HG03039 (cell line): ENCODE data around the gene HDAC9.

Source experiments
- ATAC-seq: cut with Tn5 transposase; IDR thresholded peaks from one replicate; pipeline ENCODE4 v1.9.1; 2021; ENCODE audit warnings: mild to moderate bottlenecking, moderate library complexity; ENCODE audit not compliant: unreplicated experiment

Gene HDAC9

DNA sequence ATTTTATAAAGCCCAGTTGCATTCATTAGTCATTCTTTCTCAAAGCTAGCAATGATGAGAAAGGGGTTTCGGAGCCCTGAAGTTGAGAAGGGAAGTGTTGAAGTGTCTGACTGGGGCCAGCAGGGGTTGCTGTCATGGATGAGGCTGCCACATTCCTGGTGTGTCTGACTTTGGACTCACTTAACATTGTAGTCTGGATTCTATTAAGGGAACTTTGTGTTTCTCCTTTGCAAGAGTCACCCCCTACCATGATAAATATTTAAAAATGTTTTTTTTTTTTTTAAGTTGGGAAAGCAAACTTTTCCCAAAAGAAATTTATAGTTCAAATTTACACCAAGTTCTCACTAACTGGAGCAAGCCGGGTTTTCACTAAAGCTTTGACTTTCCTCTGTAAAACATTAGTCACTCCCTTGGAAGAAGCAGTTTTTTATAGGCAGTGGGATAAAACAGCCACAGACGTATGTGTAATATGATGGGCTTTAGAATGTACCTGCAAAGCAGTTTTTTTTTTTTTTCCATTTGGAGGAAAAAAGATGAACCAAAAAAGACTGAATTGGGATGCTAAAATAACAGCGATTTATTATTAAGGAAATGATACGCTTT, 378.3 kb downstream of the HDAC9 start:
- no peak for ATAC-seq

DNA sequence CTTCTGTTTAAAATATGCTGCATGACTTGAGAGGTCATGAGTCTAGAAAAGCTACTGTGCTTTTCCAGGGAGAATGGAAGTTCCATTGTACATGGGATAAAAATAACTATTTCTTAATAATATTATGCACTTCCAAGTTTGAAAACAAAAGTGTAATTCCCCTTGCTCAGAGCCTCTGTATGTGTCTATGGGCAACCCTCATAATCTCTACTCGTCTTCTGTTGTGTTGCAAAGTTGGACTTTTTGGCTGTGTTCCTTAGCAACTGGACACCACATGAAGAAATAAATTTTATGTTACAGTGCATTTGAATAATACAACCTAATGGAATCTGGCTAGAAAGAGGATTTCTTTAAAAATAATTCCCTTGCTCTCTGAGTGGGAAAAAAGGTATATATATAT, 379.3 kb downstream of the HDAC9 start:
- ATAC-seq = no peak

DNA sequence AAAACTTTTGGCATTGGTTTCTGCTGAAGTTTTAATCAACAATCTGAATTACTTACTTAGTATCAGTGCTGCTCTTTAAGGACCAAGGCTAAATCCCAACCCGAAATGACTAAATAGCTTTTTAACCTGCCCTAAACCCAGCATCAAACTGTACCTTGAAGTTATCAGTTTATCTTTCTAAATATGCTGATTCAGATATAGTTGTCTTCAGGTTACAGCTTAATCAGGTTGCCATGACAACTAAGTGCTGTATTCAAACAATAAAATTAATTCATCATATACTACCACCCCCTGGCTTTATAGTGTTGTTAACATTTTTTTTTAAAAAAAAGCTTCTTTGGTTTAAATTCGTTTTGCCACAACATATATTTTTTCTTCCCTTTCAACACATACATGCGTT, 382.3 kb downstream of the HDAC9 start:
- ATAC-seq = no peak

DNA sequence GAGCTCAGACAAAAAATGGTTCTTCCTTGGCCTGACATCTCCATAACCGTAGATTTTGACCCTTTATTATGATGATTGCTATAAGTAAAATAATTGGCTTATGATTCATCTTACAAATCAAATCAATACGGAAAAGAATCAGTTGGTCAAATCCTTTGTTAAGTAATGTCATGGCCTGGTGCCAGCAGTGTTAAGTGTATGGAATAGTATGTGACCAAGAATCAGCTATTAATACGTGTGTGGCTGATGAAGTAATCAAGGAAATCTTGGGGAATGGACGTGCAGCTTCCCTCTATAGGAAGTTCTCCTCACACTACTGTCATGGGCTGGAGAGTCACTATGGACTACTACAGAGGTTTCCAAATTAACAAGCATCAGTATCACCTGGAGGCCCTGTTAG, 391.3 kb downstream of the HDAC9 start:
- ATAC-seq = no peak

DNA sequence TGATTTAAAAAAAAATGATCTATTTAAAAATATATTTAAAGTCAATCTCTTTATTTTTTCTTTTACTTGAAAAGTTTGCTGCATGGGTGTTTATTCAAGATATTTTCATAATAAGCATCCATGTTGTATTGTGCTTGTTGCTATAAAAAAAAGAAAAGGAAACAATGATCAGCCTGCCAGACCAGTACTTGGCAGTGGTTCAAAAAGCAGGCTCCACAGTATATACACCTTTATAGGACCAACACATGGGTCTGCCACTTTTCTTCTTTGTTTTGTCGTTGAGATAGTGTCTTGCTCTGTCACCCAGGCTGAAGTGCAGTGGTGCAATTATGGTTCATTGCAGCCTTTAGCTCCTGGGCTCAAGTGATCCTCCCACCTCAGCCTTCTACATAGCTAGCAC, 393.9 kb downstream of the HDAC9 start:
- ATAC-seq = no peak

DNA sequence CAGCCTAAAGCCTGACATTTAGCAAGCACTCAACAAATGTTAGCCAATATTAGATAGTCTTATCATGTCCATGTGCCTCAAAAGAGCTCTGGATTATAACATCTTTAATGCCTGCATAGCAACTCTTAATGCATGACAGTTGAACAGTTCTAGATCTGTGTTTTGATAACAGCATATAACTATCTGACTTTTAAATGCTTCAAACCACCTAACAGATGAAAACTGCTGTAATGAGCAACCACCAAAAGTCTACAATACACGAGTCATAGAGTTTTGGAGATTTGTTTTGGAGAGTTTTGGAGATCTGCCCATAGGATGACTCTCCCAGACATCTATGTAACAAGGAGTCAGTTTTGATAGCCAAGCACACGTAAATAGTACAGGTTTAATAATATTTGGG, 394.6 kb downstream of the HDAC9 start:
- no peak for ATAC-seq

DNA sequence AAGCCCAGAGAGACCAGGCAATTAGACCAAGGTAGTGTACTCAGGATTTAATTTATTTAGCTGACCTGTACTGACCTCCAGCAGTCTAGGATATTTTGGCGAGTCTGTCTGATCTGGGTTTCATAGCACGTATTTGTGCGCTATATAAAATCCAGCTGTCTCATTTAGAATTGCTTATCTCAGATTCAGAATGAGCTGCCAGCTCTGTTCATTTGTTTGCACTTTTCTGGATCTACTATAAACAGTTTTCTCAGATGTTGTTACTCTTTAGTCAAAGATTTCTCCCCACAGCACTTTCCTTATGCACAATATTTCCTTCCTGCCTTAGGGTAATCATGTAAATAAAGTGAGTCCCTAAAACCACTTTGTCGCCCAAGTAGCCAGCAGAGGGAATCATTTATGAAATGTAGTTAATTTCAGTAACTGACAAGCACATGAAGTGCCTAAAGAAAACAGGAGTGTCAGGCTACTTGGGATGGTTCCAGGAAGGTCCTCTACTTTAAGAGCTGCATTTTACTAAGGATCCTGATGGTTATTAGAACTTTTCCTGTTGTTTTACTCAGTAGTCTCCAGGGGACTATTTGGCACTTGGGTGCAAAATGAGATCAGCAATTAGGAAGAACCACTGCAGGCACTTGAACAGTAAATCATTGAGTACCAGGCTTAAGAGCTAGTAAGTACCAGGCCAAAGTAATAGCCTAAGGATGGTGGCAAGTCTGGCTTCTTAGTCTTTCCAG, 395.5 kb downstream of the HDAC9 start:
- no peak for ATAC-seq

DNA sequence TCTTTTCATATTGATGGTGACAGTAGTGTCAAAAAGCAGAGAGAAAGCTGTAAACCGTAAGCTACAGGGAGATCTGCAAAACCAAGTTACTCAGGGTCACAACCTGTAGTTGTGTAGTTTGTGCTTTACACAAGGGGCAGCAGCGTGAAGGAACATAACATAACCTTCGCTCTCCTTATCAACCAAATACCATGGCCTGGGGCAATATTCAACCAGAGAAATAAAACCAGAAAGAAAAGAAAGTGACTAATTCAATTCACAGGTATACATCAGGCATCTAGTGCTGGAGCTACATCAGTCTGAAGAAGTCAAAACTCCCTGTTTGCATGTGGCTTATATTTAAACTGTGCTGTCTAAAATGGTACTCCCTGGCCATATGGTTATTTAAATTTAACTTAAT, 397.6 kb downstream of the HDAC9 start:
- no peak for ATAC-seq

DNA sequence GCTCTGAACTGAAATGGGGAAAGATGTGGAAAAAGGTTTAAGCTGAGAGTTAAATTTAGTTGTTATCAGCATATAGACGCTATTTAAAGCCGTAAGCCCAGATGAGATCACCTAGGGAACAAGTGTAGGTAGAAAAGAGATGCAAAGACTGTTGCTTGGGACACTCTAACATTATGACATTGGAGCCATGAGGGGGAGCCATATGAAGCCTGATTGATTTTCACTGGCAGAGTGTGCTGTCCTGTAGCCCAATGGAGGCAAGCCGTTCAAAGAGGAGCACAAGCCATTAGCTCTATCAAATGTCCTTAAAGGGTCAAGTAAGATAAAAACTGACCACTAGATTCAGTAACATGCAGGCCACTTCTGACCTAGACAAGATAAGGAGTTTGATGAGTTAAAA, 398.6 kb downstream of the HDAC9 start:
- no peak for ATAC-seq

DNA sequence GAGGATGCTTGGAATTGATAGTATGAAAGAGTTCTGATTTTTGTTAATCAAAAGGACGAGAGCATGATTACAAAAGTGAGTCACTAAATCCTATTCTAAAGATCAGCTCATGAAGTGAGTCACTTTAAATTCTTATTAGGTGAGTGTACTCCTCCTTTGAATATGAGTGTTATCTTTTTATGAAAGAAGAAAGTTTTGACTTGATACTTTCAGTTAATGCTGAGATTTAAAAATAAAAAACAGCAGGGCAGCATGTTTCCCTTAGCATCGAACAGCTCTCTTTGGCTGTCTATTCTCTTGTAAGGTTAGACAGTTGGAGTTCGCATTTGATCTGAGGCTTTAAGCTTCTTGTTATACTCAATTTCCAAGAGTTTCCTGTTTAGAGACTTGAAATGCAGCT, 399.9 kb downstream of the HDAC9 start:
- ATAC-seq = no peak

DNA sequence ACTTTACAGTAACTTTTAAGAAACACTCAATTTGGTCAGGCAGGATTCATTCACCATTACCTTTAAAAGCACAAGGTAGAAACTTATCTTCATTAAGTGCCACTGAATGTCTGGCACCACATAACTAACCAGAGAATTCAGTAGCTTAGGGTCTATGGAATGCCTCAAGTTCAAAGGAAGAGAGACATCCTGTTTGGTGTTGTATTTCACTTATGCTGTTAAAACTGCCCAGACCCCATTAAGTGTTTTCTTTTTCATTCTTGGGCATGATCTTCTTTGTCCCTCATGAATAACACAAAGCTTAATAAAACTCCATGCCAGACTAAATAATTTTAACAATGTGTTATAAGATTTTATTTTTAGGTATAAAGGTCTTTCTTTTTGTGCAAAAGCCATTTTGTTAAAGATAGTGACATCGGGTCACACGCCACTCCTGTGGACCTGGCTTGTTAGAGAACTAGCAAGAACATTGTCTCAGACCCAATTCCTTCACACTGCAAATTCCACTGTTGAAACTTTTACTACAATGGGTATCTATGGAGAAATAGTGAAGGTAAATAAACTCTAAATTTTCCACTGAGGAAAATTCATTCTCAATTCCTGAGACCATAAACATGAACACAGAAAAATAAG, 400.9 kb downstream of the HDAC9 start:
- no peak for ATAC-seq

DNA sequence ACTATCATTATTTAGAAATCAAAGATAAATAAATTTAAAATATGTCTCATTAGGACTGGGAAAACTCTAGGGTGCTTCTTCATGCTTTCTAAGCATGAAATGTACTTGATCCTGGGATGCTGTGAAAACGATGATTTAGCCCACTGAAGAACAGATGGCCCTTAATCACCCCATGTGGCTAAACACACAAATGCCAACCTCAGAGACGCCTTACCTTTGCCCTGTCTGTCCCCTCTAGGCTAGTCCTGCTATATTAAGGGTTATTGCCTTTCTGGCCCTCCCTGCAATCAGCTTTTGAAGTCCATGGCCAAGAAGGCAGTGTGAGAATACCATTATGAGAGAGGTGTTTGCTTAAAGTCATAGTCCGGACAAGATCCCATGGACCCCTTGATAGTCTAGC, 404.7 kb downstream of the HDAC9 start:
- ATAC-seq = no peak

DNA sequence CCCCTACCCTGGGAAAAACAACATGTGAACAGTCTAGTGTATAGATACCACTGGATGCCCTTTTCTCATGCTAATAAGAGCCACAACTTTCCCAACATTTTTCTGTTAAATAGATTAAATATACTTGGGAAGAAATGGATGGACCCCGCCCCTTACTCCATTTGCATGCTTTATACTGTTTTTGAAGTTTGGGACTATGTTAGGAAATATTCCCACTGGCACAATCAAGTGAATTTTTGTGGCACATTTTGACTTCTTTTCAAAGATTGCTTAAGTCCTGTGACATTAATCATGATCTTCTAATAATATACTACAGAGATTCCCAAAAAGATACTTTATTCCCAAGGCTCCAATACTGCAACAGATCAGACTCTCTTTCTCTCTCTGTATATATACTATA, 405.3 kb downstream of the HDAC9 start:
- no peak for ATAC-seq

DNA sequence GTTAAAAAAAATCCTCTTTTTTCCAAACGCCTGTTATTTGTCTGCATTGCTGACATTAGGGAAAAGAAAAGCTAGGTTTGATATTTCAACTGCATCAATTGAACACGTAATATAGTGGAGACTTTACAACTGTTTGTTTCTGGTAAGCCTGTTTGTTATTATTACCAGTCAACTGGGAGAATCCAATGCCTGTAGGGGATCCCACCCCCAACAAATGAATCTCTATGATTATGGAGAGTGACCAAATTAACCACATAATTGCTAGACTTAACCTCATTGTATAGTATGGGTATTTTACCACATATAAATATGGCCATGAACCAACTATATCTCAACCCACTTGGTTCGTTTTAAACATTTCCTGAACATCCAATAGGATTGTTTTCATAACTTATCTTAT, 405.8 kb downstream of the HDAC9 start:
- no peak for ATAC-seq

DNA sequence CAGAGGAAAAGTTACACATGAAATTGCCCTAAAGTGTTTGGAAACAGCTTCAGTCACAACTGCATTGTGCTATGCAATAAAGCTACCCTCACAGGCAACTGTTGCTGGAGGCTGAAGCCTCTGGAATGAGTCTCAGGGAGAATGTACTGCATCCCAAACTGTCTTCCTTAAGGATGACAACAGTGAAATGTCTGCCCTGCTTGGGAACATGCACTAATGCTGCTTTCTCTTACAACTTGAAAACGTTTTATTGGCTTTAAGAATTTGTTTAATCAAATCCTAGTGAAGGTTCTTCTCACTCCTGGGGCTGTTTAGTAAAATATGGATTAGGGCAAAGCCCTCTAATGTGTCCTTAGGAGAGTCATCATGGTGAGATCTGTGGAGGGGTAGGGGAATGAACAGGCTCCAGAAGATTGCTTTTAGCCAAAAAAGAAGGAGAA, 406.5 kb downstream of the HDAC9 start:
- no peak for ATAC-seq

DNA sequence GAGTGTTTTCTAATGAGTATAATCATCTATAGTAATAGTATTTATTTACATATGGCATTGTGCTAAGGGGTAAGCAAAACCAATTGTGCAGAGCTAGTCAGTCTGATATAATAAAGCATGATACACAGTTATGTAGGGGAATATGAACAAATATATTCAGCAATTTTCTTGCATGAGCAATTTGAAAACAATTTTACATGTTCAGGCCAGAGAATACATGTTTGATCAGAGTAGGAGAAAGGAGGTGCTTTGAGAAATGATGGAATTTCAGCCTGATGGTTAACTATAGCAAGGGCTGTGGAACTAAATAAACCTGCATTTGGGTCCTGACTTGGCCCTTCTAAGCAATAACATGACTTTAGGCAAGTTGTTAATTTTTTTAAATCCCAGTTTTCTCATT, 407.3 kb downstream of the HDAC9 start:
- no peak for ATAC-seq

DNA sequence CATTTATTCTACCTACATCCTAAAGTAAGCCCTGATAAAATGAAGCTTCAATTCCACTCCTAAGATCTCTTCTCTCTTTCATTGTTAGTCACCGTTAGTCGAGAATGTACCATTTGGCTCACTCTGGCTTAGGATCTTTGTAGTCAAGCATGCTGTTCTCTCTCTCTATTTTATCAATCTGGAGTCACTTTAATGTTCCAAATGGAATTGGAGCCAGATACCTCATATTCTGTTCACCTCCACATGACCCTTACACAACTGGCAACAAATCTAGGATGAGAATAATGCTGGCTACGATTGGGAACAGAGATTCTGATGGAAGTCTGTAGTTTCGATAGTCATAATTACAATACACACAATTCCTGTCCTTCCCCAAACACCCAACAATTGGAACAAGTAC, 408.1 kb downstream of the HDAC9 start:
- ATAC-seq = no peak

DNA sequence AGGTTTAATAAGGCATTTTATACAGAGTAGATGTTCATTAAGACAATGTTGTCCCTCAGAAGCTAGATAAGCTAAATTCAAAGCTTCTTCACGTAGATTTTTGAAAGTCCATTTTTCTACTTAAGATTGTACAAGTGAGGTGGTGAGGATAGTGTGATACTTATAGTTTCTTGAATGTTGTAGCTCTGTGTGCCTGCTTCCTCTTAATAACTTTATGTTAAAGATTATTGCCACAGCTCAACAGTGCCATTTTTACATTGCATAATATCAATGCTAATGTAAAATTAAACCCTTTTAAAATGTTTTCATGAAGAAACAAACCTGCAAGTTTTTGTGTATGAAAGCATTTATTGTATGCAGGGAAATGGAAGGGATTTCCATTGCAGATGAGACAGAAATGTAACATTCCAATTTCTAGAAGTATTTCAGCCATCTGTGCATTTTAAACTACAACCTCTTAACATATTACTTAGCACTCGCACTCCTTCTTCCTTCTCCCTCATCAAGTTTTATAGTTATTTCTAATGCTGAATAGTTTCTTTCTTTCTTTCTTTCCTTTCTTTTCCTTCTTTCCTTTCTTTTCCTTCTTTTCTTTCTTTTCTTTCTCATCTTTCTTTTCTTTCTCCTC, 409.9 kb downstream of the HDAC9 start:
- ATAC-seq = no peak

DNA sequence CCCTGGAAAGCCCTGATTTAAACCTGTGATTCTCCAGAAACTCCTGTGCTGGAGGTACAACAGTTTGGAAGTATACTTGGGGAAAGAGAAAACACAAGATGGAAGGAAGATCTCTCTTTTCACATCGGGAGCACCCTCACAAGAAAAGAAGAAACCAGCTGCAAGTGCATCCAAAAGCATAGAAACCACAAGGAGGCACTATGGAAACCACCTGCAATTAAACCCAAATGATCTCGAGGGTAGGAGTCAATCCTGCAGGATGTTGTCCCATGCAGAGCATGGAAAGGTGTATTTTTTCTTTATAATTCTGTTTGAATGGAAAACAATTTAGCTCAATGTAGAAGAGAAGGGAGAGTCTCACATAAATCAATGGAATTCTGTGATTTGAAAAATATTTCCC, 411.4 kb downstream of the HDAC9 start:
- no peak for ATAC-seq

DNA sequence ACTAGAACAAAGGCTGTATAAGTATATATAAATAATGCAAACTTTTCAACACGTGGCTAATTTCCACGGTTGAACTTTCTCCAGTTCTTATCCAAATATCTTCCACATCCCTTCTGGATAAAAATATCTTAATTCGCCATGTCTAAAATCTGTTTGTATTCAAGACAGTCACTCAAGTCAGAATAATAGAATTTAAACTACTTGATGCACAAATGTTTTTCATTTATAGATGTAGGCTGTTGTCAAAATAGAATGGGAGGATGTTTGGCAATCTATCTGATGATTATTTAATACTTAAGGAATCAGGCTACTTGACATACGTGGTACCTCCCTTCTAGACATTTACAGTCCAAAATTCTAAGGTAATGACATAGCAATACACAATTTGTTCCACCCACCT, 417.6 kb downstream of the HDAC9 start:
- no peak for ATAC-seq

DNA sequence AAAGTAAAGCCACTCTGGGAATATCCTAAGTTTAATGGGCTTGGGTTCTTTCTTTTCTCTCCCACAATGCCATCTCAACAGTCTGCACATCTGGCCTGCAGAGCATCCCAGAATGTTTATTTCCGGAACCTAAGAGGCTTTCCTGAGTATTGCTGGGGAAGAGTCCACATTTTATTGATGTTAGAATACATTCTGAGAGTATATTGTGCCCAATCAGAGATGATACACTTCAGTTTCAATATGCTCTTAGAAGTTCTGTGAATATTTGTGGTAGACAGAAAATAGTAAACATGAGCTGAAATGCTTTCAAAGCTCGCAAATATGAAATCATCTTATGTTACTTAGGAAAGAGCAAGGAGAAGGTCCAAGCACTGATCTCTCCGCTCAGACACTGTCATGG, 421.3 kb downstream of the HDAC9 start:
- ATAC-seq = no peak

DNA sequence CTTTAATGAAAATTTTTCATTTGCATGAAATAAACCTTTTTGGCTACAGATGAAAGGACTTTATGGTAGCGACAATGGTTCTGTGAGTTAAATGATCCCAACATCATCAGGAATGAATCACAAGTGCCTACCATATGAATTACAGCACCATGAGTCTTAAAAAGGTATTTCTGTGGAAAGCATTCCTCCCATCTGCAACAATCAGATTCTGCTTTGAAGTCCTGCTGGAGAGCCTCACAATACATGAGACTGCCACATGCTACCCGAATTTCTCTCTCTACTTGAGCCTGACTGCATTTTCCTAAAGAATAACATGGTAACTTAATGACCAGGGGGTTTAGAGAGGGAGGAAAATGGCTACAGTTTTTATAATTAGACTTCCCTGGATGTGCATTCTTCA, 431.6 kb downstream of the HDAC9 start:
- no peak for ATAC-seq
